Stimulated activated CD8-positive, alpha-beta memory T cell treated with anti-CD3 and anti-CD28 coated beads, Interleukin-7, amount 100 ng/mL, for 1 hour (primary cell): ENCODE results near the gene LZTR1.
"Not testable (repeated sequence)": the region's sequence is repeated elsewhere in the genome, so short reads cannot be mapped to it uniquely, and the experiment has no call there.

Experiments
- DNase-seq, 2 donors: peaks; one replicate each; pipeline ENCODE4 v3.0.0-alpha.2; 2020; ENCODE audit warnings: low read depth in 2 of 2

The LZTR1 gene

GRCh38 chr22:20981787-20982562 lies at the start of gene LZTR1:
LZTR1 (plus strand) TSS chr22:20982297; CDS start chr22:20982372, 75 bp downstream.
- DNase-seq = peak in 1 of 2 donors; percentile 31

GRCh38 chr22:20933910-20934309 lies 48.2 kb upstream of the LZTR1 start:
- DNase-seq = no peak

- not testable (repeated sequence) for DNase-seq
These were observed 47.0 kb upstream of the LZTR1 start for GRCh38 chr22:20935049-20935448.

- DNase-seq = not testable (repeated sequence)
These were observed 46.1 kb upstream of the LZTR1 start for GRCh38 chr22:20935780-20936539.

GRCh38 chr22:20937031-20937793 lies 44.9 kb upstream of the LZTR1 start:
- no peak for DNase-seq

GRCh38 chr22:20937794-20938671 lies 44.1 kb upstream of the LZTR1 start:
- no peak for DNase-seq

- DNase-seq = not testable (repeated sequence)
These were observed 42.5 kb upstream of the LZTR1 start for GRCh38 chr22:20939457-20940185.

GRCh38 chr22:20940186-20940651 lies 41.9 kb upstream of the LZTR1 start:
- DNase-seq = no peak

GRCh38 chr22:20940904-20941385 lies 41.2 kb upstream of the LZTR1 start:
- DNase-seq = no peak

- not testable (repeated sequence) for DNase-seq
These were observed 39.7 kb upstream of the LZTR1 start for GRCh38 chr22:20942203-20942902.

- no peak for DNase-seq
These were observed 38.8 kb upstream of the LZTR1 start for GRCh38 chr22:20943104-20943933.

GRCh38 chr22:20944042-20944441 lies 38.1 kb upstream of the LZTR1 start:
- DNase-seq = no peak

- DNase-seq = no peak
These were observed 36.5 kb upstream of the LZTR1 start for GRCh38 chr22:20945578-20945934.

GRCh38 chr22:20946080-20946986 lies 35.8 kb upstream of the LZTR1 start:
- DNase-seq = no peak

- no peak for DNase-seq
These were observed 35.1 kb upstream of the LZTR1 start for GRCh38 chr22:20946991-20947390.

GRCh38 chr22:20948450-20948849 lies 33.6 kb upstream of the LZTR1 start:
- no peak for DNase-seq

GRCh38 chr22:20948989-20949388 lies 33.1 kb upstream of the LZTR1 start:
- DNase-seq = no peak

- no peak for DNase-seq
These were observed 32.4 kb upstream of the LZTR1 start for GRCh38 chr22:20949698-20950183.
